Measurements from ENCODE around the gene CLCA4. TPM values are rescaled to one million over a fixed set of nuclear protein-coding genes. Genes with fewer than 3 reads are reported as not detected.

Gene CLCA4
- total RNA-seq, 3 donors from 2014 or later, result 1,343 to 2,522 (median 1,448) TPM

GRCh38 chr1:86502721-86503405 is 44.0 kb upstream of the CLCA4 start:
- no peaks in the 10 kb centered on the region for H3K36me3 ChIP-seq (ENCODE audit: low read depth)
- peak; percentile 83 for ATAC-seq
- TF ChIP-seq CTCF (IDR thresholded peaks at IDR 0.05), result no peak
- intact Hi-C loops (cut with DNase I, micrococcal nuclease), result loop anchor here (10.0 kb wide), 2 partner anchors 118 to 192 kb away; no protein-coding TSS in a partner anchor
- DNase-seq, result peak in 2 of 3 donors; percentile 57 to 73
- H3K4me3 ChIP-seq, result no peak overlapping the region
- H3K4me1 ChIP-seq (ENCODE audit: low read depth), result peaks cover 10% of the 10 kb centered on the region
- no peaks in the 10 kb centered on the region for H3K9me3 ChIP-seq

- no peaks in the 10 kb centered on the region for H3K36me3 ChIP-seq (ENCODE audit: low read depth)
- peak; percentile 33 for ATAC-seq
- TF ChIP-seq CTCF (IDR thresholded peaks at IDR 0.05), result no peak
- intact Hi-C loops (cut with DNase I, micrococcal nuclease), result loop anchor here (10.0 kb wide), 2 partner anchors 119 to 191 kb away; no protein-coding TSS in a partner anchor
- H3K9me3 ChIP-seq, result no peaks in the 10 kb centered on the region
- peaks cover 10% of the 10 kb centered on the region for H3K4me1 ChIP-seq (ENCODE audit: low read depth)
- peak; percentile 37 to 61 (median 49) for DNase-seq
- H3K4me3 ChIP-seq, result no peak overlapping the region
These were observed 43.3 kb upstream of the CLCA4 start for GRCh38 chr1:86503406-86504136.

- H3K9me3 ChIP-seq, result no peaks in the 10 kb centered on the region
- intact Hi-C loops (cut with DNase I, micrococcal nuclease), result loop anchor here (10.0 kb wide), 2 partner anchors 119 to 191 kb away; no protein-coding TSS in a partner anchor
- peaks cover 10% of the 10 kb centered on the region for H3K4me1 ChIP-seq (ENCODE audit: low read depth)
- no peak for DNase-seq
- peak; percentile 15 for ATAC-seq
- no peaks in the 10 kb centered on the region for H3K36me3 ChIP-seq (ENCODE audit: low read depth)
- TF ChIP-seq CTCF (IDR thresholded peaks at IDR 0.05), result no peak
- no peak overlapping the region for H3K4me3 ChIP-seq
These were observed 42.8 kb upstream of the CLCA4 start for GRCh38 chr1:86504137-86504479.

GRCh38 chr1:86504895-86505563 is 41.8 kb upstream of the CLCA4 start:
- Histone ChIP-seq H3K9me3 (no peaks in the 10 kb centered on the region), H3K36me3 (ENCODE audit: low read depth) (no peaks in the 10 kb centered on the region), H3K4me1 (ENCODE audit: low read depth) (peaks cover 10% of the 10 kb centered on the region), H3K4me3 (no peak overlapping the region)
- DNase-seq (peak in 1 of 3 donors; percentile 83), ATAC-seq (no peak)
- no peak for TF ChIP-seq CTCF (IDR thresholded peaks at IDR 0.05)
- intact Hi-C loops (cut with DNase I, micrococcal nuclease), result loop anchor here (5.0 to 10.0 kb wide), 3 partner anchors 33 to 190 kb away; no protein-coding TSS in a partner anchor

- peaks cover 10% of the 10 kb centered on the region for H3K4me1 ChIP-seq (ENCODE audit: low read depth)
- DNase-seq (no peak), ATAC-seq (no peak)
- H3K36me3 ChIP-seq (ENCODE audit: low read depth), result no peaks in the 10 kb centered on the region
- no peaks in the 10 kb centered on the region for H3K9me3 ChIP-seq
- intact Hi-C loops (cut with DNase I, micrococcal nuclease), result loop anchor here (5.0 to 10.0 kb wide), 3 partner anchors 33 to 189 kb away; no protein-coding TSS in a partner anchor
- no peak overlapping the region for H3K4me3 ChIP-seq
- no peak for TF ChIP-seq CTCF (IDR thresholded peaks at IDR 0.05)
These were observed 41.3 kb upstream of the CLCA4 start for GRCh38 chr1:86505564-86505902.
